Retinal pigment epithelial cell (primary cell): ENCODE measurements around the gene ARHGEF6.

Experiments
- DNase-seq: peaks from one replicate; pipeline ENCODE4 v3.0.0-alpha.2; 2010; ENCODE audit warnings: low read depth
- H3K4me3 ChIP-seq: 2 replicates; pipeline ENCODE4 v1.5.1; 2011; ENCODE audit warnings: mild to moderate bottlenecking, low read length, control low read depth, moderate library complexity
- TF ChIP-seq, protein P1 (sequence below): conservative IDR thresholded peaks from 2 replicates; pipeline ENCODE4 v1.5.1; 2011; ENCODE audit warnings: low read depth, low read length, control low read depth, inconsistent platforms

Gene ARHGEF6

DNA sequence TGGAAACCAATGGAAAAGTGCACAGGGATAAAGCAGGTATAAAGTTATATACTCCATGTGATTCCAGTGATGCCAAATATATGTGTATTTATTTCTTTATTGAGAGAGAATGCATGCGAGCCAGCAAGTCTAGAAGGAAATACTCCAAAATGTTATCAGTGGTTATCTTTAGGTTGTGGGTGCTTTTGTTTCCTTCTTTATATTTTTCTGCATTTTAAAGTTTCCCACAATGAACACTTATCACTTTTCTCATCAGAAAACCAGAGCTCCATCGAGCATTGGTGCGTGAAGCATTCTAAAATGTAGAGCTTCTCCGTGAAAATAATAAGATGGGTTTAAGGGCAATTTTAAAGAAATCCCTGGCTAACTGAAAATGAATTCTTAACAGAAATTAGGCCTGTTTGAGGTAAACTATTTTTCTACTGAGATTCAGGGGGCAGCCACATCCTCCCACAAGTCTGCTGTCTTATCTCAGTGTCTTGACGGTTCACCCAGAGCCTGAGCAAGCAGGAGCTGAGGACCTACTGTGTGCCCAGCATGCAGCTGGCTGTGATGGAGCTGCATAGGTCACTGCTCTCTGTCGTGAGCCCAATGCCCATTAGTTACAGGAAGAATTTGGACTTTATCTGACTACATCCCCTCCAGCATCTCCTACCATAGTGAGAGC is 151.5 kb downstream of the ARHGEF6 start:
- TF ChIP-seq, protein P1, sequence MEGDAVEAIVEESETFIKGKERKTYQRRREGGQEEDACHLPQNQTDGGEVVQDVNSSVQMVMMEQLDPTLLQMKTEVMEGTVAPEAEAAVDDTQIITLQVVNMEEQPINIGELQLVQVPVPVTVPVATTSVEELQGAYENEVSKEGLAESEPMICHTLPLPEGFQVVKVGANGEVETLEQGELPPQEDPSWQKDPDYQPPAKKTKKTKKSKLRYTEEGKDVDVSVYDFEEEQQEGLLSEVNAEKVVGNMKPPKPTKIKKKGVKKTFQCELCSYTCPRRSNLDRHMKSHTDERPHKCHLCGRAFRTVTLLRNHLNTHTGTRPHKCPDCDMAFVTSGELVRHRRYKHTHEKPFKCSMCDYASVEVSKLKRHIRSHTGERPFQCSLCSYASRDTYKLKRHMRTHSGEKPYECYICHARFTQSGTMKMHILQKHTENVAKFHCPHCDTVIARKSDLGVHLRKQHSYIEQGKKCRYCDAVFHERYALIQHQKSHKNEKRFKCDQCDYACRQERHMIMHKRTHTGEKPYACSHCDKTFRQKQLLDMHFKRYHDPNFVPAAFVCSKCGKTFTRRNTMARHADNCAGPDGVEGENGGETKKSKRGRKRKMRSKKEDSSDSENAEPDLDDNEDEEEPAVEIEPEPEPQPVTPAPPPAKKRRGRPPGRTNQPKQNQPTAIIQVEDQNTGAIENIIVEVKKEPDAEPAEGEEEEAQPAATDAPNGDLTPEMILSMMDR = no peak
- no peak overlapping the region for H3K4me3 ChIP-seq
- no peak for DNase-seq

- DNase-seq = no peak
- TF ChIP-seq, protein P1 = no peak
- H3K4me3 ChIP-seq = no peak overlapping the region
Observed at GRCh38 chrX:136627409-136627808, 153.3 kb downstream of the ARHGEF6 start.

GRCh38 chrX:136626891-136627290 is 153.8 kb downstream of the ARHGEF6 start:
- no peak for DNase-seq
- TF ChIP-seq, protein P1 = no peak
- H3K4me3 ChIP-seq = no peak overlapping the region

- no peak for DNase-seq
- H3K4me3 ChIP-seq = no peak overlapping the region
- TF ChIP-seq, protein P1 = no peak
Observed at GRCh38 chrX:136626237-136626636, 154.5 kb downstream of the ARHGEF6 start.

DNA sequence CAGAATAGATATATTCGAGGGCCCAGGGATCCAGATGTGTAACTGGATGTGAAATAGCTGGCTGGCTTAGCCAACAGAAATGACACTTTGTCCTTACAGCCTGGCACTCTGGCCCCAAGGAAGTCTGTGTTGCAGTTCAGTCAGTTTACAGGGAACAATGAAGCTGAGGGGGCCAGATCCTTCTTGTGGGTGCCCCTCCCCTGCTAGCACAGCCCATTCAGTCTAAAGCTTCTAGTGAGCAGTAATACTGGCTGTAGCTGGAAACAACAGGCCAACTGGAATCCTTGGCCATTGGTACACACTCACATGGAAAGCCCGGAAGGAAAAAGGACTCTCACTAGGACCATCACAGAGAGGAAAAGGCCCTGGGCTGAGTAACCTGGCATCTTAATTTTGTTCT is 155.5 kb downstream of the ARHGEF6 start:
- TF ChIP-seq, protein P1 = no peak
- DNase-seq = no peak
- no peak overlapping the region for H3K4me3 ChIP-seq

DNA sequence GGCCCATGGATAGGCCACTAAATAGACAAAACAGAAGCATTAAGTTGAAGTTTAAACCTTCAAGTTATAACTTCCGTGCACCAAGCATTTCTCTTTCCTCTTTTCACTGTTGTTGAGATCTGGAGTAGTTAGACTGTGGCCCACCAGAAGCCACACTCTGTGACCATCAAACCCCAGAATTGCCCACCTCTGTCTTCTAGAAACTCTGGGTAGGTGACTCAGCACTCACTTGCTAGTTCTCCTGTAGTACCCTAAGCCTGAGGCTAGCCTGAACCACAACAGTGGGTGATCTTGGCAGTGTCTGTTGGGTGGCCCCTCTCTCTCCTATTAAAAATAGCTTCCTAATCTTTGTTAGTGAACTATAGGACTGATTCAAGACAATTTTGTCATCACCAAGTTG is 157.3 kb downstream of the ARHGEF6 start:
- TF ChIP-seq, protein P1 = no peak
- H3K4me3 ChIP-seq = no peak overlapping the region
- DNase-seq = no peak

GRCh38 chrX:136622568-136622967 is 158.2 kb downstream of the ARHGEF6 start:
- TF ChIP-seq, protein P1 = no peak
- H3K4me3 ChIP-seq = no peak overlapping the region
- no peak for DNase-seq
